Activated T-cell treated with anti-CD3 and anti-CD28 coated beads, Interleukin-2, amount 50 U/mL, for 72 hours (primary cell): Measurements from ENCODE around the gene SPATA3. TPM values are rescaled to one million over a fixed set of nuclear protein-coding genes. Genes with fewer than 3 reads are reported as not detected.

Experiments used
- ATAC-seq, 2 donors: fragments of 150-1000 bp; cut with Tn5 transposase; replicated peaks in 1 of 2; 2 replicates each; pipeline ENCODE4 v1.10.0; 2021; ENCODE audit warnings: moderate library complexity in 2 of 2, mild to moderate bottlenecking in 1 of 2
- DNase-seq, 2 donors: peaks; one replicate each; pipeline ENCODE4 v3.0.0; 2021 to 2022; ENCODE audit warnings: mixed read lengths in 1 of 2
- H3K27ac Mint-ChIP-seq: one replicate; pipeline ENCODE4 v1.8.0; 2022; ENCODE audit warnings: mild to moderate bottlenecking, moderate library complexity, mixed read lengths
- H3K27me3 Mint-ChIP-seq: one replicate; pipeline ENCODE4 v1.8.0; 2022; ENCODE audit warnings: low read depth, mixed read lengths
- H3K36me3 Mint-ChIP-seq, 2 donors: one replicate each; pipeline ENCODE4 v1.8.0; 2022; ENCODE audit warnings: mixed read lengths in 2 of 2, mild to moderate bottlenecking in 1 of 2; ENCODE audit not compliant: insufficient read depth in 2 of 2
- H3K4me1 Mint-ChIP-seq: one replicate; pipeline ENCODE4 v1.8.0; 2022; ENCODE audit warnings: low read depth, mixed read lengths
- H3K4me3 Mint-ChIP-seq, 2 donors: one replicate each; pipeline ENCODE4 v1.8.0; 2022; ENCODE audit warnings: mild to moderate bottlenecking in 2 of 2, mixed read lengths in 2 of 2, moderate library complexity in 2 of 2
- H3K9me3 Mint-ChIP-seq, 2 donors: one replicate each; pipeline ENCODE4 v1.8.0; 2022; ENCODE audit warnings: mixed read lengths in 2 of 2
- total RNA-seq, 2 donors: library from RNA; stranded (reverse); gene quantifications; one replicate each; pipeline ENCODE4 v1.2.3, GENCODE V29; 2022

SPATA3 gene
- total RNA-seq, 2 donors from 2014 or later, result 1.9 to 2.3 TPM

DNA sequence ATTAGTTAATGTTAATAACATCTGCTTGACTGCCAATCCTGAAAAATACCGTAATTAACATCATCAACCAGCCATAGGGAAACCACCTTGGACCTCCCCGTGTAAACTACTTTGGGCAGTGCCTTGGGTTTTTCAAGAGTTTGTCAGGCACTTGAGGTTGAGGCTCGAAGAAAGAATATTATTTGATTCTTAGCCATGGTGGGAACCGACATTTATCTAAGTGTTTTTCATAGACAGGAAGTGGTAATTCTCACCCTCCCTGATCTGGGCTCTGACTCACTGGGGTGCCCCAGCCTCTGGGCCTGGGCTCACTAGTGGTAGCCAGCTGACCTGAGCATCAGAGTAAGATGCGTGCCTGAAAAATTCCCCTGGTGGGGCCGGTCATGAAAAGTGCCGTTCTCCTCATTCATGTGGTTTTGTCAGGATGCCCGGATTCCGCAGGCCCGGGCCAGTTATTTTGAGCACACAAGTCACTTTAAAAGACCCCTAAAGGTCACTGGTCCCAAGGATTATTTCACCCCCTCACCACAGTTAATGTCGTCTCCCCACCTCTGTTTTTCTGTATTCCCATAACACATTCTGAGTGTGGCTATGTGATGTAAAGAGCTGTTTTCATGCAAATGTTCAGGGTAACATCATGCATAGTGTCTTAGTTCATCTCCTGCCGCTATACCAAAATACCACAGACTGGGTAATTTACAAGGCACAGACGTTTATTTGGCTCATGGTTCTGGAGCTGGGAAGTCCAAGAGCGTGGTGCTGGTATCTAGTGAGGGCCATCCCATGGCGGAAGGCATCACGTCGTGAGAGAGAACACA is 21.6 kb upstream of the SPATA3 start:
- ATAC-seq, result peak; percentile 95 to 96
- Mint-ChIP-seq H3K4me3 (peak overlapping the region; percentile 76 to 88), H3K27me3 (peaks cover 20% of the 10 kb centered on the region)

DNA sequence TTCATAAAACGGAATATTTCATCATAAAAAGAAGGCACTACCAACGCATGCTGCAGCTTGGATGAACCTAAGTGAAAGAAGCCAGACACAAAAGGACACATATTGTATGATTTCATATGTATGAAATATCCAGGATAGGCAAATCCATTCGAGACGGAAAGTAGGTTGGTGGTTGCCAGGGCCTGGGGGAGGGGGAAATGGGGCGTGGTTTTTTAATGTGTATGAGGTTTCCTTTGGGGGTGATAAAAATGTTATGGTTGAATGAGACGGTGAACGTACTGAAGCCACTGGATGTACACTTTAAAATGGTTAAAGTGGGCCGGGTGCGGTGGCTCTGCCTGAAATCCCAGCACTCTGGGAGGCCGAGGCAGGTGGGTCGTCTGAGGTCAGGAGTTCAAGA is 20.0 kb upstream of the SPATA3 start:
- Mint-ChIP-seq H3K27me3 (peaks cover 20% of the 10 kb centered on the region), H3K4me1 (peaks cover 81% of the 10 kb centered on the region), H3K27ac (no peak overlapping the region), H3K36me3 (peaks cover 1 to 2% of the 10 kb centered on the region in 2 donors), H3K4me3 (peak overlapping the region in 1 of 2 donors; percentile 8), H3K9me3 (peaks cover 0 to 2% of the 10 kb centered on the region in 2 donors)
- DNase-seq (no peak), ATAC-seq (no peak)

More for the DNA sequence above, 21.6 kb upstream of the SPATA3 start:
- Mint-ChIP-seq H3K4me1 (peaks cover 78% of the 10 kb centered on the region), H3K27ac (peak overlapping the region; percentile 18), H3K9me3 (peaks cover 0 to 2% of the 10 kb centered on the region in 2 donors), H3K36me3 (peaks cover 1 to 2% of the 10 kb centered on the region in 2 donors)
- DNase-seq, result peak; percentile 81 to 88

DNA sequence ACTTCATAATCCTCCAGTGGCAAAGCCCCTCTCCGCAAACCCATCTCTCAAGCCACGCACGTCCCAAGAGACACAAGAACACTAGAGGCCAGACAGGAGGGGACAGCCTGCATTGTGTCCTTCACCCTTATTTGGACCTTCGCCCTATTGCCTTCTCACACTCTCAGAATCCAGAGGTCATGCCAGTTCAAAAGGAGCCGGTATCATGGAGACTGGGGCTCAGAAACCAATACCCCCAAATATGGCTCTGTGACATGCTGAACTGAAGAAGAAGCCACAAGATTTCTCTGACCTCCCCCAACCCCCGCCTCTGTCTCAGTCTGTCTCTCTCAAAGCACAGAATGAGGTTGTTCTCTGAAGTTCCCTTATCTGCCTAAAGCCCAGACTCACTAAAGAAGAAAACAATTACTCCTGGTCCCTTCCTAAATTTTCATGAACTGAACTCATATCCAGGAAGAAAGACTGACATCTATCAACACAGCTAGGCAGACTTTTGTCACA is 19.2 kb upstream of the SPATA3 start:
- Mint-ChIP-seq H3K27me3 (peaks cover 20% of the 10 kb centered on the region), H3K9me3 (peaks cover 0 to 2% of the 10 kb centered on the region in 2 donors), H3K27ac (no peak overlapping the region), H3K4me1 (peaks cover 89% of the 10 kb centered on the region), H3K36me3 (peaks cover 2 to 4% of the 10 kb centered on the region in 2 donors), H3K4me3 (peak overlapping the region; percentile 8 to 49)
- DNase-seq (no peak), ATAC-seq (no peak)

DNA sequence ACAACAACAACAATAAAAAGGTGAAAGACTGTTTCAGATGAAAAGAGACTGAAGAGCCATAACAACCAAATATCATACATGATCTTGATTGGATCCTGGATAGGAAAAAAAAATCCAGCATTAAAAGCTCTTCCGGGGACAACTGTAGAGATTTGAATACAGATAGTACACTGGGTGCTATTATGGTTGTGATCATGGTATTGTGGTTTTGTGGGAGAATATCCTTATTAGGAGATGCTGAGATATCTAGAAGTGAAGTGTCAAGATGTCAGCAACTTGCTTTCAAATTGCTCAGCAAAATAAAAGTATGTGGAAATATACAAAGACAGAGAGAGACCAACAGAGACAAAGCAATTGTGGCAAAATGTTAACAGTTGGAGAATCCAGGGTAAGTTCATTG is 15.5 kb upstream of the SPATA3 start:
- ATAC-seq (no peak), DNase-seq (no peak)
- Mint-ChIP-seq H3K4me1 (peaks cover 90% of the 10 kb centered on the region), H3K9me3 (no peaks in the 10 kb centered on the region), H3K27ac (no peak overlapping the region), H3K4me3 (peak overlapping the region; percentile 22 to 96), H3K36me3 (peaks cover 3 to 6% of the 10 kb centered on the region in 2 donors), H3K27me3 (peaks cover 20% of the 10 kb centered on the region)

DNA sequence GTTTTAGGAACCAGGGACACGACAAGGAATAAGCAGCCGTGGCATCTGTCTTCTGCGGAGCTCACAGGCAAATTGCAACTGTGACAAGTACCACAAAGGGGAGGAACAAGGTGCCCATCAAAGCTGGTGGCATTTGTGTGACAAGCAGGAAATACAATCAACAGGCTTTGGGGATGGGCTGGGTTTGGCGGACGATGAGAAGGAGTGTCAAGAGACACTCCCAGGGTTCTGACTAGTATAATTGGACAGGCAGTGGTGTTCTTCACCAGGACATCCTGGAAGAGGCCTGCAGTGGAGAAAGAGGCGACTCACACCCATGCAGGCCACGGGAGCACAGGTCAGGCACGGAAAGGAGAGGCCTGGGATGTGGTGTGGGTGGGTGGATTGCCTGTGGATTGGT is 14.2 kb upstream of the SPATA3 start:
- peaks cover 89% of the 10 kb centered on the region for H3K4me1 Mint-ChIP-seq
- ATAC-seq, result peak; percentile 20 to 32
- no peak overlapping the region for H3K27ac Mint-ChIP-seq
- peak; percentile 42 to 51 for DNase-seq
- H3K36me3 Mint-ChIP-seq, result peaks cover 3 to 6% of the 10 kb centered on the region in 2 donors
- H3K27me3 Mint-ChIP-seq, result peaks cover 9% of the 10 kb centered on the region
- H3K9me3 Mint-ChIP-seq, result no peaks in the 10 kb centered on the region
- H3K4me3 Mint-ChIP-seq, result peak overlapping the region; percentile 75 to 96

DNA sequence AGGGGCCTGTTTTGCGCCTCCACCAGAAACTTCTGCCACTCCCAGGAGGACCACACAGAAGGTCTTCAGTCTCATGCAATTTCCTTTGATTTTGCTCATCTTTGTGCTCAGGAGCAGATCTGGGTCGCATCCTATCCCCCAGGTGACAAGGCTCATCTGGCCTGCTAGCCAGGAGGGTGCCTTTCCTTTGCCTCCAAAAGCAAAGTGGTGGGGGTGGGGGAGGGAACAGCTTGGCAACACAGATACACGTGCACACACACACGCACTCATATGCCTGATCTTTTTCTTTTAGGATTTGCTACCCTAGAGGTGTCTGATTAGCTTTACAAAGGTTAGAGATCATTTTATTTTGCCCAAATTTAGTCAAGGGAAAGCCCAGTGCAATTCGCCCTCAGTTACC is 13.8 kb upstream of the SPATA3 start:
- peak overlapping the region; percentile 75 to 96 for H3K4me3 Mint-ChIP-seq
- H3K27me3 Mint-ChIP-seq, result peaks cover 5% of the 10 kb centered on the region
- peaks cover 89% of the 10 kb centered on the region for H3K4me1 Mint-ChIP-seq
- peaks cover 3 to 6% of the 10 kb centered on the region in 2 donors for H3K36me3 Mint-ChIP-seq
- no peak overlapping the region for H3K27ac Mint-ChIP-seq
- no peaks in the 10 kb centered on the region for H3K9me3 Mint-ChIP-seq
- ATAC-seq (no peak), DNase-seq (no peak)

DNA sequence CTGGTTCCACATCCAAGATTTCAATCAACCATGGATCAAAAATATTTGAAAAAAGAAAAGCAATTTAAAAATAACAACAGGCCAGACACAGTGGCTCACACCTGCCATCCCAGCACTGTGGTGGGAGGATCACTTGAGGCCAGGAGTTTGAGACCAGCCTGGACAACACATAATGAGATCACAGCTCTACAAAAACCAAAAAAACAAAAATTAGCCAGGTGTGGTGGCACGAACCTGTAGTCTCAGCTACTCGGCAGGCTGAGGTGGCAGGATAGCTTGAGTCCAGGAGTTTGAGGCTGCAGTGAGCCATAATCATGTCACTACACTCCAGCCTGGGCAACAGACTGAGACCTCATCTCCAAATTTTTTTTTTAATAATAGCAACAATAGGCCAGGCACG is 13.4 kb upstream of the SPATA3 start:
- Mint-ChIP-seq H3K4me1 (peaks cover 85% of the 10 kb centered on the region), H3K9me3 (no peaks in the 10 kb centered on the region), H3K36me3 (peaks cover 3 to 6% of the 10 kb centered on the region in 2 donors), H3K4me3 (peak overlapping the region; percentile 75 to 96), H3K27ac (no peak overlapping the region), H3K27me3 (peaks cover under 1% of the 10 kb centered on the region)
- ATAC-seq (no peak), DNase-seq (no peak)

DNA sequence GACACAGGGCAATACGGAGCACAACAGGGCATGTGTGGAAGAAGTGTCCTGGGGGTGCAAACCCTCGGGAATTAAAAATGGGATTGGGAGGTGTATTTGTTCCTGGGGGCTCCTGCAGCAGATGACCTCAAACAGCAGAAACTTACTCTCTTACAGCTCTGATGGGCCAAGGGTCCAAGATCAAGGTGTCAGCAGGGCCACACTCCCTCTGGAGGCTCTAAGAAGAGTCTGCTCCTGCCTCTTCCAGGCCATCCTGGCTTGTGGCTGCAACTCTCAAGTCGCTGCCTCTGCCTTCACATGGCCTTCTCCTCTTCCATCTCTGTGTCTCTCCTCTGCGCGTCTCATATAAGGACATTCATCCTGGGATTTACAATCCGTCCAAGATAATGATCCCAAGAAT is 12.4 kb upstream of the SPATA3 start:
- Mint-ChIP-seq H3K27ac (no peak overlapping the region), H3K27me3 (peaks cover 8% of the 10 kb centered on the region), H3K4me3 (peak overlapping the region; percentile 78 to 87), H3K4me1 (peaks cover 77% of the 10 kb centered on the region), H3K9me3 (no peaks in the 10 kb centered on the region), H3K36me3 (peaks cover 3 to 6% of the 10 kb centered on the region in 2 donors)
- ATAC-seq (no peak), DNase-seq (no peak)

DNA sequence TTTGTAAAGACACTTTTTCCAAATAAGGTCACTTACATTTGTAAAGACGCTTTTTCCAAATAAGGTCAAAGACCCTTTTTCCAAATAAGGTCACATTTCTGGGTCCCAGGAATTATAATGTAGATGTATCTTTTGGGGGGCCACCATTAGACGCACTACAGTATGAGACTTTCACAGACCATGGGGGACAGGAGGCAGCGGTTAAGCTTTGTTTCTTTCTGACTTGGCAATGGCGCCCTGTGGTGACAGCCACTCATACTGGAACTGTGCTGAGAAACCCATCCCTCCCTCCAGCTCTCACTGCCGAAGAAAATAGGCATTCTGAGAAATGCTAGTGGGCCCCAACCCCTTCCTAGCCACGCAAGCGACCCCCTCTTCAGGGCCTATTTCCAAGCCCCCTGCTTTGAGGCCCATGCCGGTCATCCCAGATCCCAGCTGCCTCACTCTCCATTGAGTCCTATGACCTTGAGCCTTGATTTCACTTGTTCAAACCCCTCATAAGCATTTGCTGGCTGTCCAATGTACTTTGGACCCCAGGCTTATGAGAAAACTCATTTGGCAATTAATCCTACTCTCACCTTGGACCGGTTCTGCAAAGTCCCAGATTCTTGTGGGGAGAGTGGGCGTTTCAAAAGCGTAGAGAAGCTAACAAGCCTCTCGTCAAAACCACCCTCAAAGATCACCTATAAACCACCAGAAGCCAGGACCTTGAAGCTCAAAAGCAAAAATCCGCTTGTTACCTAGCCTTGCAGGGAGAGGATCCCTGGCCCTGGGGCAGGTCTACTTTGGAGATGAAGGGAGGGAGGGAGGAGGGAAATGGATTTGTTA is 11.3 kb upstream of the SPATA3 start:
- H3K4me1 Mint-ChIP-seq, result peaks cover 68% of the 10 kb centered on the region
- peaks cover 9% of the 10 kb centered on the region for H3K27me3 Mint-ChIP-seq
- DNase-seq, result peak; percentile 85 to 87
- H3K4me3 Mint-ChIP-seq, result peak overlapping the region; percentile 78 to 87
- peaks cover 3 to 6% of the 10 kb centered on the region in 2 donors for H3K36me3 Mint-ChIP-seq
- peak overlapping the region; percentile 92 for H3K27ac Mint-ChIP-seq
- H3K9me3 Mint-ChIP-seq, result no peaks in the 10 kb centered on the region
- ATAC-seq, result peak; percentile 86 to 87

DNA sequence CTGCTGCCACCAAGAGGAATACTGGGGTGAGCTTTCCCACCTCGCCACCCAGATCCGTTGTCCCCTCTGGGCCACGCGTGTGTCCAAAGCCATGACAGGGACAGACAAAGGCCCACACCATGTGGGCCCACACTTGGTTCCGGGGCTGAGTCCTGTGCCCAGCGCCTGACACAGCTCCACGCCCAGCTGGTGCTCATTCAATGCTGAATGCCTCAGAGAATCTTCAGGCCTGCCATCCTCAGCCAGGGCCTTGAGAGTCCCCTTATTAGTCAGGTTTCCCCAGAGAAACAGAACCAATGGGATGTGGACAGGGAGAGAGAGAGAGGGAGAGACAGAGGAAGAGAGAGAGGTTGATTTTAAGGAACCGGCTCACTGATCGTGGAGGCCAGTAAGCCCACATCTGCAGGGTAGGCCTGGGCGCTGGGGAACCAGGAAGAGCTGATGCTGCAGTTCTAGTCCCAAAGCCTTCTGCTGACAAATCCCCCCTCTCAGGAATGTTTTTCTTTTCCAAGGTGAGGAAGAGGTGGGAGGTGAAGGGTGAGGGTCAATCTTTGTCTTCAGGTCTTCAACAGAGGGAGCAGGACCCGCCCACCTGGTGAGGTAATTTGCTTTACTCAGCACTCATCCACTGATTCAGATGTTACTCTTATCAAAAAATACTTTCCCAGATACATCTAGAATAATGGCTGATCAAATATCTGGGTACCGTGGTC is 10.2 kb upstream of the SPATA3 start:
- no peaks in the 10 kb centered on the region for H3K9me3 Mint-ChIP-seq
- H3K27ac Mint-ChIP-seq, result no peak overlapping the region
- DNase-seq (peak in 1 of 2 donors; percentile 27), ATAC-seq (no peak)
- peaks cover 61% of the 10 kb centered on the region for H3K4me1 Mint-ChIP-seq
- peaks cover 3 to 6% of the 10 kb centered on the region in 2 donors for H3K36me3 Mint-ChIP-seq
- H3K27me3 Mint-ChIP-seq, result peaks cover 9% of the 10 kb centered on the region
- peak overlapping the region; percentile 78 to 87 for H3K4me3 Mint-ChIP-seq

DNA sequence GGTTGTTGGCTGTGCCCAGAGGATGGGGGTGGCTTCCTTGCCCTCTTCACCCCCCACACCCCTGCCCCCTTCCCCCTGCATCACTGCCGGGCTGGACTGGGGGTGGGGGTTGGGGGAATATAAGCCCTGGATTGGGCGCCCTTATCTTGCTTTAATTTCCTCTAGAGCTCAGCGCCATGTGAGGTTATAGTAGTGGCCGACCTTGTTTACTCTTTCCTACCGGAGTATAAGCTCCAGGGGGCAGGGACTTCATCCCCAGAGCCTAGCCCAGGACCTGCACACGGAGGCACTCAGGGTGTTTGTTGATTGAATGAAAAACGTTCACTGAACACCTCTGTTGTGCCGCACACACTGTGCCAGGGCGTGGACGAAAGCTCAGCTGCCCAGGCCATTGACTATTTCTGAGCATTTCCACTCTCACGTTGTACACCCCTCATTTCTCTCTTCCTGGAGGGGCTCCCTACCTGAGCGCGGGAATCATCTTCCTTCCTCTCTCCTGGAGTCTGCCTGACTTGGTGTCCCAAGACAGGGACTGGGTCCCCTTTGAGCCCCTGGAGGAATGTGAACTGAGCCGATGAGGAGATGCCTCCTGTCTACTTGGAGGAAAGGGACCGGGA is 9.3 kb upstream of the SPATA3 start:
- peaks cover 14% of the 10 kb centered on the region for H3K27me3 Mint-ChIP-seq
- peaks cover 52% of the 10 kb centered on the region for H3K4me1 Mint-ChIP-seq
- peak overlapping the region; percentile 78 to 87 for H3K4me3 Mint-ChIP-seq
- no peaks in the 10 kb centered on the region for H3K9me3 Mint-ChIP-seq
- peaks cover 3 to 4% of the 10 kb centered on the region in 2 donors for H3K36me3 Mint-ChIP-seq
- no peak for ATAC-seq
- H3K27ac Mint-ChIP-seq, result peak overlapping the region; percentile 56
- no peak for DNase-seq
